HT1080 (cell line): ENCODE data around the gene MALRD1. TPM values are rescaled to one million over a fixed set of nuclear protein-coding genes. Genes with fewer than 3 reads are reported as not detected.

ENCODE experiments used
- DNase-seq: peaks from one replicate; pipeline ENCODE4 v3.0.0-alpha.2; 2015; ENCODE audit warnings: low read depth
- total RNA-seq: library from RNA; depleted of rRNA; stranded (reverse); fragments of >200 nt; shearing (Covaris generic); gene quantifications from 2 replicates; pipeline ENCODE4 v1.2.3, GENCODE V29; 2014

MALRD1 gene
- total RNA-seq, 1 experiment from 2014 or later = not detected

DNA sequence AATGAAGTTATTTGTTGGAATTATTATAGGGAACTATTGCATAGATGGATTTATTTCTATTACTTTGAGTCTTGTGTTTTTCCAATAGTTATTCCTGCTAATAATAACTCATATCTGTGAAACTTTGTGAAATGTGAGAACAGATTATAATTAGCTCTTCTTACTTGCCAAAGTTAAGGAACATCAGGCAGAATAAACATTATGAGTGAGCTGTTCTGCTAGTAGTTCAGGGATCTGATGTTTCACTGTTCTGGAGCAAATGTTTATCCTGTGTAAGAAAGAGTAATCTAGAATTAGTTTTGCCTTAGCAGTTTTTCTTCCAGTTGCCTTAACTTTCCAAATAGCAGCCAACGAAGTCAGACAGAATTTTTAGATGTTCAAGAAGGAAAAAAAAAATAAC lies 522.4 kb downstream of the MALRD1 start:
- no peak for DNase-seq

DNA sequence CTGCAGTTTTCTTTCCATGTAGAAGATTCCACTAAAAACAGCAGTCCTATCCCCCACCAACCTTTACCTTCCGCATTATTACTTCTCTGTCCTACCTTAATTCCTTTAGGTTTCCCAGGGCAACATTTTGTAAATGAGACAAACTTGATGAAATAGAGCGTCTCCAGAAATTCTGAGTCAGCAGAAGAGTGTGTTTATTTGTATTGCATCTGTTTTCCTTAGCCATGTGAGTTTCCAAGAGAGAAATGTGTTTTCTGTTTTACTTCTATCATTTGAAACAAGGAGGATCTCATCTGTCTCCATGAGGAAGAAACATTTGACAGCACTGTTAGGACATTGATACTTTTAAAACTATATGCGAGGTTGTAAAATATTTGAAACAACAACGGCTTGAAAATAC lies 523.5 kb downstream of the MALRD1 start:
- DNase-seq = no peak

DNA sequence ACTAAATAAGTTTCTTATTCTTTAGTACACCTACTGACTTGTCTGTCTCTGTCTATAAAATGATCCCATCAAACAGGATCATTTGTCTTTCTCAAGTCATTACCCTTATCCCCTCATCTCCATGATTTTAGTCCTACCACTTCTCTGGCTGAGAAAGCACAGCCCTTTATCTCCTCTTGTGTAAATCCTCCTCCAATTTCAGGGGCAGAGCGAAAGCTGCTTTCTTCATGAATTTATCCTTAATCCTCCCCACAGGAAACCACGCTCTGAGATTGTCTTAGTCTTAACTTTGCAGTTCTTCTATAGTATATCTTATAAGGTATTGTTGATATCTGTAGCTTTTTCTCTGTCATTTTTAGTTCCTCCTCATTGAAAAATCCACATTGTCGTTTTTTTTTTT lies 528.0 kb downstream of the MALRD1 start:
- DNase-seq = no peak

DNA sequence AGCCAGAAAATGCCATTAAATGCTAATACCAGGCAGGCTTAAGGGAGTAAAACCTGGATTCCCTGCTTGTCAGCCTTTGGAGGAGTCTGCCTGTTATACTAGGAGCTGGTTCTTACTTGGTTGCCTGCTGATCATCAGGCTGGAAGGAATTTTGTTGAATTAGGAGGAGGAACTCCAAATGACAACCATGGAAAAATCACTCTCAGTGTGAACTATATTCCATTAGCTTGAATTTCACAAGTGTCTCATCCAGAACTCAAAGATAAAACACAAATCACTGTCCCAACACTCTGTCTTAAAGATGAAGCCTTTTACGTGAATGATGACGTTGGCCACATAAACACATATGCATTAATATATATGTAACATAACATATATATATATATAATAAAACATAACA lies 528.8 kb downstream of the MALRD1 start:
- no peak for DNase-seq

DNA sequence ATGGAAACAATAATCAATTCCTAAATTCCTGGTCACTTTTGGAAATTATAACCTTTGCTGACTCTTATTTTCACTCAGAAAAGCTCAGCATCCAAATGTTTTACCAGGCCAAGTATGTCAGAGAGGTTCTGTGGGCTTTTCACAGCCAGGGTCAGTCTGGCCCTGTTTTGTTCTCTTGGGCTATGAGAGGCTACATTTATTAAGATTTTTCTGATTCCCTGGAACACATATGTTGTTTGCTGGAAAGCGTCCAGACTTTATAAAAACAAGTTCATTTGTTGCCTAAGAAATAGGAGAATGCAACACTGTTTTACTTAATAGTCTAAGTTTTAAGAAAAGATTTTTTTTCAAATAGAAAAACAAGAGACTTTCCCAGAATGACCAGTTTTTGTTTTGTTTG lies 529.2 kb downstream of the MALRD1 start:
- no peak for DNase-seq

DNA sequence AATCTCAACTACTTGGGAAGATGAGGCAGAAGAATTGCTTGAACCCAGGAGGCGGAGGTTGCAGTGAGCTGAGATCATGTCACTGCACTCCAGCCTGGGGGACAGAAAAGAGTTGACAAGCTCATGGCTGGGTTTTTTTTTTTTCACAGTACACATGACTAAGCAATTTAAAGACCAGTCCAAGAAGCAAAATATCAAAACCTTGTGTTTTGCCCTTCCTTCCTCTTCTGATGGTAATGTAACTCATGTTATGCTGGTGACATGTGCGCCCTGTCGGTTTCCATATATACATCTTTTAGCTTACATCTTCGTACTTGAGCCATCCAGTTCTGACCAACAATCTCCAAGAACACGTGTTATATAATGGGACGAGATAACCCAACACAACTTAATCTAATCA lies 530.0 kb downstream of the MALRD1 start:
- no peak for DNase-seq

DNA sequence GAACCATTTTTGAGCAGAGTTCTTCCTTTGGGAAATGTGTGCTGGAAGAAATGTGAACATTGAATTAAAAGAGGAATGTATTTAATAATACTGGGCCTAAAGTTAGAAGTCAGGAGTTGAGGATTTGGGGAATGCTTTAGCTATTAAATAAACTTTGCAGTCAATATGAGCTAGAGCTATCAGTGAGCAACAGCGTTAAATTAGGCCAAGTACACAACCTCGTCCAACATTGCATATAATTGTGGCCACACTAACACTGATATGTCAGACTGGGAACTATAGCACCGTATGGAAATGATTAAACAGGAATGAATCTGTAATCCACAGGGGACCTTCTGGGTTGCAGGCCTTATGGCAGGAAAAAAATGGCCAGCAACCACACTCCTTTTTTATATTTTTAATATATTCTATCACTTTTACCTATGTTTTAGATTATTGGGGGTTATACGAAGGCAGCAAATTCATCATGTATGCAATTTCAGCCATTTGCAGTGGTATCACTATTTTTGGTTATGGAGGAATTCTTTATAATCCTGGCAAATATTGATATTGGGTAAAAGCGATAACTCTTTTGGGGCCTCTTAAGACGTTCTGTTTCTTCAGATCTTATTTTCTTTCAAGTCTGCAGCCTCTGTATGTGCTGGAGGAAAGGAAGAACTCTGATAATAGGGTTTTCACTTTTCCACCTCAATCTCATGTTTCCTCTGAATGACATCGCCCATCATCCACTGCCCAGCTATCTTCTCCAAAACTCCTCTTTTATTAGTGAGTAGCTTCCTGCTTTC lies 531.4 kb downstream of the MALRD1 start:
- DNase-seq = no peak

DNA sequence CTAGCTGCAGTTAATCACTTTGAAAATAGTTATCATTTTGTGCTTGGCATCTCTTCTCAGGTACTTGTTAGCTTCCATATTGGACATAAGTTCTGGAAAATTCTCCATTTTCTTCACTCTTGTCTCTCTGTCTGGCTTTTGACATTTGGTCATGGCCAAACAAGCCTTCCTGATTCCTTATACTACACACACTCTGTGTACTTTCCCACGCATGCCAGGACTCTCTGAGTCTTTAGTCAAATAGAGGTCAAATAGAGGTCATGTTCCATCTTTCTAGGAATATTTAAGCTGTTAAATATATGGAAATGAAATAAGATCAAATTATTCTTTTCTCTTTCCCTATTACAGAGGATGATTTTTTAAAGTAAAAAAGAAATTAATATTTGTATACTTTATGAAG lies 532.1 kb downstream of the MALRD1 start:
- DNase-seq = no peak

DNA sequence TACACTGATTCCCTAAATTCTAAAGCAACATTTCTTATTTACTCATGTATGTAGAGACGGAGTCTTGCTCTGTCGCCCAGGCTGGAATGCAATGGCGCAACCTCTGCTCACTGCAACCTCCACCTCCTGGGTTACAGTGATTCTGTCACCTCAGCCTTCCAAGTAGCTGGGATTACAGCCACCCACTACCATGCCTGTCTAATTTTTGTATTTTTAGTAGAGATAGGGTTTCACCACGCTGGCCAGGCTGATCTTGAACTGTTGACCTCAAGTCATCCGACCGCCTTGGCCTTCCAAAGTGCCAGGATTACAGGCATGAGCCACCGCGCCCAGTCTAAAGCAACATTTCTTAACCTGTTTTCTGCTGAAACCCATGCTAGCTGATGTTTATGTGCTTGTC lies 540.0 kb downstream of the MALRD1 start:
- DNase-seq = no peak

DNA sequence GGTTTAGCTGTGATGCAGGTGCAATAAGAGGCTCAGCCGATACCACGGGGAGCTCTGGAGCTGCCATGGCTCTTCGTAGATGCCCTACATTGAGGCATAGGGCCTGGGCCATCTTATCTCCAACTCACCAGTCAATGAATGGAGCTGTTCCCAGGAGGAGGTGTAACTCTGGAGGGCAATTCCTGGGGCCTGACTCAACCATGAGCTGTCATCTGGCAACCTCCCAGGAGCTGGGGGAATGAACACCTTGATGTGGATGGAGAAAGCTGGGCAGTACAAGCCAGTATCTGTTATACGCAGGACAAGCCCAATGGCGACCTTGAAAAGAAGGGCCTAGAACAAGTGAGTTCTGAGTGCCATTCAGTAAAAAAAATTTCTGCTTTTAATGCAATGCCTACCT lies 543.7 kb downstream of the MALRD1 start:
- peak; percentile 85 for DNase-seq

DNA sequence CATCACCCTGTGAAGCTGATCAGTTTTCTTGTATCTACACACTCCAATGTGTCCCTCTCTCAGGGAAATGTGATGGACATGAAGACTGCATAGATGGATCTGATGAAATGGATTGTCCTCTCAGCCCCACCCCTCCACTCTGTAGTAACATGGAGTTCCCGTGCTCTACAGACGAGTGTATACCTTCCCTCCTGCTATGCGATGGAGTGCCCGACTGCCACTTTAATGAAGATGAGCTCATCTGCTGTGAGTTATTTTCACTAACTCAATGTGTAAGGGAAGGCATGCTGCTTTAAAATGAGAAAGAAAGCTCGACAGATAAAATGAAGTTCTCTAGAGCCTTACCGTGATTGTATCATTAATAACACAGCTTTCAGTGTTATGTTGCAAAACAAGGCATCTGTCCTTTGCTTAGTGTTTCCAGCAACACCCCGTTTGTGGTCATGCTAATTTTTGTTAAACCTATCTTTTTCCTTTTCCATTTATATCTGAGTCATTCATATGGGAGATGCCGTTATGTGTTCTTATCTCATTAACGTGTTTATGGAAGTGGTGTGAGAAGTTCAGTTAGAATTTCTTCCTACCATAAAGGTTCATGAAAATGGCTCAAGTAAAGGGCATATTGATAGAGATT lies 546.7 kb downstream of the MALRD1 start:
- DNase-seq = no peak

DNA sequence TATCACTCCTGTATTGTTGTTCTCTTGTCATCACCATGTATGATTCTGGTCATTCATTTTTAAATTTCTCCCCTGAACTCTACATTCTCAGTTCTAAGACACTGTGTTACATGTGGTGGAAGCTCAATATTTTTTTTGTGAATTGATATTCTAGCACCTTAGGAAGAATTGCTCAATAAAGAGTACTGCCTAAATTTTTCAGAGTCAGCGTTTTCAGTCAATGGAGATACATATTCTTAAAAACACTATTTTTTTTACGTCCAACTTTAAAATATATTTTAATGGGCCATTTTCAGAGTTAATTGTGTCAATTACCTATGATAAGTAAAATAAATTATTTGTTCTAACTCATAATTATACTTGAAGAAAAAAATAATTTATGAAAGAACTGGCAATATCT lies 557.2 kb downstream of the MALRD1 start:
- DNase-seq = no peak

DNA sequence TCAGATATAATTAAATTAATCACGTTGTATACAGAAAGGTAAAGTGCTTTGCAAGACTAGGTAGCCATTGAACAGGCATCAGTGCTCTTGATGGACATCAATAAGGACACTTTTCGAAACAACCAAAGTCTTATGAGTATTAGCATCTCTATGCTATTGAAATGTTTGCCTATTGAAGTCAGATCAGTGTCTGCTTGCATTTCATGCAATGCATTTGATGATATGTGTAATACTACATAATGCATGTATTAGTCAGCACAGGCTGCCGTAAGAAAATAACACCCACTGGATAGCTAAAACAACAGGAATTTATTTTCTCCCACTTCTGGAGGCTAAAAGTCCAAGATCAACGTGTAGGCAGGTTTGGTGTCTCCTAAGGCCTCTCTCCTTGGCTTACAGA lies 558.4 kb downstream of the MALRD1 start:
- DNase-seq = no peak

DNA sequence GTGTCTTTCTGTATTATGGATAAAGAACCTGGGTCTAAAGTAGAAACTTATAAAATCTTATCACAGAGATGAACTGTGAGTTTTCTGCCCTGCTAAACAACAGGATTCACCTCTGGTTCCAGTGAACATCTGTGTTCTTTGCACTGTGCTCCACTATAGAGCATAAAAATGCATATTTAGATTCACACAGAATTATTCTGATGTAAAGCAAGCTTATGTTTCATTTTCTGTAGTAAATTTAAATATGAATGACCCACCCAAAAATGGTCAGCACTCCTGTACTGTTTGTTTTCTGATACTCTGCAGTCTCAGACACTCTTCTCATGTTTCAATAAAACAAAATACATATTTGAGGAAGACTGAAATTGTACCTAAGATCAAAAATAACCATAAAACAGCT lies 563.2 kb downstream of the MALRD1 start:
- no peak for DNase-seq

DNA sequence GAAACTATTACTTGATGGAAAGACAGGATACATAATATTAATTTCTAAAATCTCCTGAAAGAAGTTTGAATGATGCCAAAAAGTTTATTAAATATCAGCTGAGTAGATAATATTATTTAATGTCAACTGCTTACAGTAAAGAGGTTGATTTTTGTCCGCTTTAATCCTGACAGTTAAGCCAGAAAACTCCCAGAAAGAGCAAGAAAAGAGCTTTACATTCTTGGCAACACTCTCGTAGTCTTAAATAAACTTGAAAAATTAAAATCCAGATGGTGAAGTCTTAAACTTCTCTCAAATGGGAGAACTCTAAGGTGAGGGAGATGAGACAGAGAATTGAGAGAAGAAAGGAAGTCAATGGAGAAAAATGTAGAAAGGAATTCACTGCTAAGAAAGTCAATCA lies 568.4 kb downstream of the MALRD1 start:
- DNase-seq = no peak

DNA sequence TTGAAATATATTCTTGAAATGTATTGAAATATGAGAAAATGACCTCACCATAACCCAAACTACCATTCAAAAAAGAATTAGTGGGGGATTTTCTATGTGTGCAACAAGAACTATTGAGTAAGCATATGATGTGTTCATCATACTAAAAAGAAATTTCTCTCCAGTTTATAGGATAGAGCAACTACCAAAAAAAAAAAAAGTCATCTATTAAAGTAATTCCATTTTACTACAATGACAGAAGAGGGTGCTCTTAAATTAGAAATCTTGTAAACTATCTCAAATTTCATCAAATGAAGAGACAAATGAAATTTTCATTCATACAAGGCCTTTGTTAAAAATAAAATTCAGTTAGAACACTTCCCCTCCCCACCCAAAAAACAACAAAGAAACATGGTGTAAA lies 572.2 kb downstream of the MALRD1 start:
- no peak for DNase-seq

DNA sequence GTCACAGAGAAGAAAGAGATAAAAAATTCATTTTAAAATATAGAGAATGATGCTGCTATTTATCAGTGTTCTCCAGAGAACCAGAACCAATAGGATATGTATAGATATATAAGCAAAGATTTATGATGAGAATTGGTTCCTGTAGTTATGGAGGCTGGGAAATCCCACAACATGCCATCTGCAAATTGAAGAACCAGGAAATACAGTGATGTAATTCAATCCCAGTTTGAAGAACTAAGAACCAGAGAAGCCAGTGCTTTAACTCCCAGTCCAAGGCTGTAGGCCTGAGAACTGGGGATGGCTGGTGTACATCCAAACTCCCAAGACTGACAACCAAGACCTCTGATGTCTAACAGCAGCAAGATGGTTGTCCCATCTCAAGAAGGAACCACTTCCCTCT lies 574.7 kb downstream of the MALRD1 start:
- DNase-seq = no peak

DNA sequence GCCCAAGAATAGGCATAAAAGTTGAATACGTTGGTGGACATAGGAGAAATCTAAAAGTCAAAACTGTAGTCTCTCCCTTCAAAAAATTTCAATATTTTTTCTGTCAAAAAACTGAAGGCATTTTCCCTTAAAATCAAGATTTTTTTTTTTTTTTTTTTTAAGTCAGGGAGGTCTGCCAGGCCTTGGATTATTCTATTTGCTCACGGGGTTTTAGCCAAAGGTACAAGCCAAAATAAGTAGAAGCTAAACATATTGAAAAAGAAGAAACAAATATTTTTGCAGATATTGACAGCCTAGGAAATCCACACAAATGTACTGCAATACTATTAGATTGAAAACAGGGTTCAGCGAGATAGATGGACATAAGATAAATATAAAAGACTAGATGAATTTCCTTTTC lies 577.6 kb downstream of the MALRD1 start:
- DNase-seq = no peak

DNA sequence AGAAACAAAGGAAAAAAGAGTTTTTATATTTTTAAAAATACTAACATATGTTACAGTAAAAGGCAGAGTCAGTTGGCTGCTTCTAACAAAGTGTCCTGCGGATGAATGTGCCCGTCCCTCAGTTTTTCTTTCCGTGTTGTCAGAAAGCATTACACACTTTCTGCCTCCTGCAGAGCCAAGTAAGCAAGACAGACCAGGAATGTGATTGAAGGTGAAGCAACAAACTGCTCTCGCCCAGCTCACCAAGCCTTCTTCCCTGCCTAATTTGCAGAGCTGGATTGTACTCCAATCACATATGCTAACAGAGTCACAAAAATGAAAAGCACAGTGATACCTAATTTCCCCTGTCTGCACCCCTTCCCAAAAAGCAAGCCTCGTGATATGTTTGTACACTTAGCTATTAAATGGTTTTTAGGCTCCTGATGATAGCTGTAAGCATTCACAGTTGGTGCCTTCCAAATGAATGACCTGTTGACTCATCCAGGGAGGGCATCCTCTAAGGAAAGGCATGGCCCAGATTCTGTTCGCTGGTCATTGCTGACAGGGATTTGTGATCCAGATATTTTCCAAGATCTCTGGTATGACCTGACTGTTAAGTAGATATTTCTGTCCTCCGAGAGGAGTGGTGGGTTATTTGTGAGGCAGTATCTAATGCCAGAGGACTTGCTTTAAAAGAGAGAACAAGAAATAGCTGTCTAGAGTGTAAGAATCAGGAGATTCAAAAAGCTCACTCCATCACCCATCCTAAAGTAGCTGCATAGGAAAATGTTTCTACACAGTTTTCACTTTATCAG lies 580.4 kb downstream of the MALRD1 start:
- DNase-seq = no peak

DNA sequence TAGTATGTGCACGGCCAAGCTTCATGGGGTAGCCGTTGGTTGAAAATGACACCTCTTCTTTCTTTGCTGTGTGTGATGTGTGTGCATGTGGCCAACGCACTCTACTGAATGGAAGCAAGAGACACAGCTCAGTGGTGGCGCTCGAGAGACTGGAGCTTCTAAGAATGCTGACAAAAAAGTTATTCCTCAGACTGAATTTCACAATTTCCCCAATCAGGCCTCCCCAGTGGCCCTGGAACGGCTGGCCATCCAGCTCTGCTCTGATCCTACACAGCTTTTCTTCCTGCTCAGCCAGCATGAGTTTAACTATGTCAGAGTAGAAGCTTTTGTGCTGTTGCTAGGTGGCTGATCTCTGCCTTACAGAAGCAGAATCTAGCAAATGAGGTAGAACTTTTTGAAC lies 581.0 kb downstream of the MALRD1 start:
- DNase-seq = no peak

DNA sequence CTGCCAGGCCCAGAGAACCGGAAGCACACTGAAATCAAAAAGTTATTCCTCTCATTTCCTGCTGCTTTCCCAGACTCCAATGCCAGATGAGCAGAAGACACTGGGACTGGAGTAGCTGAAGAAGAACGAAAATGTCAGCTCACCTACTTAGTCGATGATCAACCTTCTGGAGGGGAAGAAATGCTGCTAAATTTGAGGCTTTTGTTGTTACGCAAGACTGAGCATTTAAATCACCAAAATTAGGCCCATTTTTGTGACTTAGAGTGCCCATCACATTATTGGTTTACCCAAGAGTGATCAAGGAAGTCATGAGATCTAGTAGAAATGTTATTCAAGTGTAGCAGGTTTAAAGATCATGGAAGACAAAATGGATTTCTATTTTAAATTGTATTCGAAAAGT lies 585.6 kb downstream of the MALRD1 start:
- DNase-seq = no peak

DNA sequence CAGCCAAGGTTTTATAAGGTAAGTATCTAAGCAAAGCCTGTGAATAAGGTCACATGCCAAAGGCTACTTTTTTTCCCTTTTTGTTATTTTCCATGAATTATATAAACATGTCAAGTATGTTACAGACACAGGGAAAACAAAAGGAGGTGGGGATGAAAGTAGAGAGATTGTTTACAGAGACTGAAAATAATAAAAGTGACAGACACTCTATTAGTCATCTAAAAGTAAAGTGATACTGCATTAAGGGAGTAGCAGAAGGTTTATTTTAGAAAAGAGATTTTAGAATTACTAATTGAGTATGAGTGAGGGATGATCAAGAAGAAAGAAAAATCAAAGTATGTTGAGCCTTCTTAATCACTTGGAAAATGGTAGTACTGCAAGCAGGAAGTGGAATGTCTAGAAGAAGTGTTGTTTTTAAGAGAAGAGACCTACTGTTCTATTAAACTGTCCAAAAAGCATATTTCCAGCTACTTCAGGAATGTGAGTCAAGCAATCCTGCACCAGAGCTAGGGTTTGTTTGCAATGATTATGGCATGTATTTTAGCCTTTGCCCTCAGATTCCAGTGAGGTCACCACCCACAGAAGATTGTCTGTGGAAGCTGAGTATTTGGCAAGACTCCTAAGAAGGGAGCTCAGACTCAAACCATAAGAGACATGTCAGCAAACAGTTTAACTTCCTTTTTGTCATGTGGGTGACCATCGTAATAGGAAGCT lies 589.7 kb downstream of the MALRD1 start:
- DNase-seq = peak; percentile 81
